GM23338 (cell line): ENCODE results near the gene HS6ST3. TPM values are rescaled to one million over a fixed set of nuclear protein-coding genes. Genes with fewer than 3 reads are reported as not detected.

ENCODE experiments used
- ATAC-seq: fragments of 200-7000 bp; cut with Tn5 transposase; 3 replicates; pipeline ENCODE4 v1.9.1; 2020
- DNase-seq: peaks from one replicate; pipeline ENCODE4 v3.0.0-alpha.2; 2015; ENCODE audit warnings: low spot score
- H2AFZ ChIP-seq: fragments of 200-600 bp; sonication (generic); 2 replicates; pipeline ENCODE4 v1.8.0; 2016; ENCODE audit warnings: antibody characterized with exemption, mild to moderate bottlenecking, moderate library complexity
- H3F3A ChIP-seq: fragments of 200-600 bp; sonication (generic); replicated peaks from 2 replicates; pipeline ENCODE4 v1.8.0; 2017; ENCODE audit warnings: antibody characterized with exemption, mixed run types, low read depth
- H3K27ac ChIP-seq: fragments of 200-600 bp; sonication (generic); 2 replicates; pipeline ENCODE4 v1.6.1; 2016; ENCODE audit warnings: low read depth
- H3K27me3 ChIP-seq: fragments of 200-600 bp; sonication (generic); 2 replicates; pipeline ENCODE4 v1.8.0; 2016; ENCODE audit warnings: mild to moderate bottlenecking, mixed run types, moderate library complexity; ENCODE audit not compliant: insufficient read depth
- H3K36me3 ChIP-seq: fragments of 200-600 bp; sonication (generic); 2 replicates; pipeline ENCODE4 v1.8.0; 2016; ENCODE audit warnings: mild to moderate bottlenecking; ENCODE audit not compliant: insufficient read depth
- H3K4me1 ChIP-seq: fragments of 200-600 bp; sonication (generic); 2 replicates; pipeline ENCODE4 v1.8.0; 2016; ENCODE audit warnings: mild to moderate bottlenecking, moderate library complexity; ENCODE audit not compliant: insufficient read depth
- H3K4me2 ChIP-seq: fragments of 200-600 bp; sonication (generic); 2 replicates; pipeline ENCODE4 v1.7.1; 2017; ENCODE audit warnings: mixed run types
- H3K4me3 ChIP-seq: fragments of 200-600 bp; sonication (generic); 2 replicates; pipeline ENCODE4 v1.6.1; 2016; ENCODE audit warnings: mixed run types
- H3K79me2 ChIP-seq: fragments of 200-600 bp; sonication (generic); replicated peaks from 2 replicates; pipeline ENCODE4 v1.8.0; 2017; ENCODE audit warnings: mild to moderate bottlenecking; ENCODE audit not compliant: insufficient read depth
- H3K9me2 ChIP-seq: fragments of 200-600 bp; sonication (generic); 2 replicates; pipeline ENCODE4 v1.8.0; 2017; ENCODE audit not compliant: insufficient read depth
- H4K20me1 ChIP-seq: fragments of 200-600 bp; sonication (generic); replicated peaks from 2 replicates; pipeline ENCODE4 v1.8.0; 2017; ENCODE audit warnings: mild to moderate bottlenecking; ENCODE audit not compliant: insufficient read depth
- H3K27ac Mint-ChIP-seq: 2 replicates; pipeline ENCODE4 v1.8.0; 2020; ENCODE audit warnings: inconsistent platforms, mild to moderate bottlenecking, moderate library complexity, mixed read lengths
- H3K27me3 Mint-ChIP-seq: 3 replicates; pipeline ENCODE4 v1.8.0; 2022; ENCODE audit warnings: low read depth, mild to moderate bottlenecking, moderate library complexity, mixed read lengths, inconsistent platforms; ENCODE audit not compliant: insufficient read depth, poor library complexity
- H3K36me3 Mint-ChIP-seq: 3 replicates; pipeline ENCODE4 v1.8.0; 2021; ENCODE audit warnings: low read depth, mild to moderate bottlenecking, inconsistent platforms, moderate library complexity, mixed read lengths
- H3K4me1 Mint-ChIP-seq: 3 replicates; pipeline ENCODE4 v1.8.0; 2020; ENCODE audit warnings: mild to moderate bottlenecking, inconsistent platforms, mixed read lengths
- H3K4me3 Mint-ChIP-seq: 3 replicates; pipeline ENCODE4 v1.8.0; 2021; ENCODE audit warnings: moderate library complexity, mild to moderate bottlenecking, inconsistent platforms, mixed read lengths
- H3K9me3 Mint-ChIP-seq: 3 replicates; pipeline ENCODE4 v1.8.0; 2020; ENCODE audit warnings: moderate library complexity, mild to moderate bottlenecking, inconsistent platforms, mixed read lengths
- CREB1 ChIP-seq: fragments of 250-450 bp; sonication (Bioruptor Pico); IDR thresholded peaks from 2 replicates; pipeline ENCODE4 v1.5.0; 2020; ENCODE audit warnings: low read depth, mild to moderate bottlenecking, moderate library complexity
- STAT1 ChIP-seq: IDR thresholded peaks from one replicate; pipeline ENCODE4 v1.6.1; 2016; ENCODE audit warnings: antibody characterized with exemption; ENCODE audit not compliant: unreplicated experiment
- polyA plus RNA-seq: library from polyadenylated mRNA; unstranded; fragments of >200 nt; fragmentation: Nextera tagmentation; extraction: Ambion mirVana; gene quantifications from 2 replicates; pipeline ENCODE4 v1.2.1, GENCODE V29; 2016
- total RNA-seq: library from RNA; depleted of rRNA; stranded (reverse); fragments of >200 nt; shearing (Covaris generic); gene quantifications from 2 replicates; pipeline ENCODE4 v1.2.3, GENCODE V29; 2014
- TF ChIP-seq, protein P1 (sequence below): IDR thresholded peaks from one replicate; pipeline ENCODE4 v1.6.1; 2018; ENCODE audit warnings: antibody characterized with exemption; ENCODE audit not compliant: unreplicated experiment
- TF ChIP-seq, protein P2 (sequence below): IDR thresholded peaks from 2 replicates; pipeline ENCODE4 v1.6.1; 2016; ENCODE audit warnings: antibody characterized with exemption
- TF ChIP-seq, protein P3 (sequence below): fragments of 250-450 bp; sonication (Bioruptor Pico); IDR thresholded peaks from 2 replicates; pipeline ENCODE4 v1.5.0; 2020; ENCODE audit warnings: mild to moderate bottlenecking, moderate library complexity

HS6ST3 gene
- total and polyA plus RNA-seq, 2 experiments from 2014 or later, result 0.52 to 0.80 TPM

DNA sequence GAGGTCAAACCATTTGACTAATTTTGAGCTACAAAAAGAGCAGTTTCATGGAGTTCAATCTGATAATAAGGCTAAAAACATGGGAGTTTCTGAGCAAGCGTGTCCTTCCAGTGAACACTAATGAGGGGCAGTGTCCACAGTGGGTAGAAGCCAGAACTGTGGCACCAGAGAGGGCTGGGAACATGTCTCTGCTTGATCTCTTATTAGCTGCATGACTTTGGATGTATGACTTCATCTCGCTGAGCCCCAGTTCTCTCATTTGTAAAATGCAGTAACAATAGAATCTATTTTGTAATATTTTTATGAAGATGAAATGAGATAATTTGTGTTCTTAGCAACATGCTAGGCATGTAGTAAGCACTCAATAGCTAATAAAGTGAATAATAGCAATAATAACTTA, 69.8 kb downstream of the HS6ST3 start:
- TF ChIP-seq, protein P1, sequence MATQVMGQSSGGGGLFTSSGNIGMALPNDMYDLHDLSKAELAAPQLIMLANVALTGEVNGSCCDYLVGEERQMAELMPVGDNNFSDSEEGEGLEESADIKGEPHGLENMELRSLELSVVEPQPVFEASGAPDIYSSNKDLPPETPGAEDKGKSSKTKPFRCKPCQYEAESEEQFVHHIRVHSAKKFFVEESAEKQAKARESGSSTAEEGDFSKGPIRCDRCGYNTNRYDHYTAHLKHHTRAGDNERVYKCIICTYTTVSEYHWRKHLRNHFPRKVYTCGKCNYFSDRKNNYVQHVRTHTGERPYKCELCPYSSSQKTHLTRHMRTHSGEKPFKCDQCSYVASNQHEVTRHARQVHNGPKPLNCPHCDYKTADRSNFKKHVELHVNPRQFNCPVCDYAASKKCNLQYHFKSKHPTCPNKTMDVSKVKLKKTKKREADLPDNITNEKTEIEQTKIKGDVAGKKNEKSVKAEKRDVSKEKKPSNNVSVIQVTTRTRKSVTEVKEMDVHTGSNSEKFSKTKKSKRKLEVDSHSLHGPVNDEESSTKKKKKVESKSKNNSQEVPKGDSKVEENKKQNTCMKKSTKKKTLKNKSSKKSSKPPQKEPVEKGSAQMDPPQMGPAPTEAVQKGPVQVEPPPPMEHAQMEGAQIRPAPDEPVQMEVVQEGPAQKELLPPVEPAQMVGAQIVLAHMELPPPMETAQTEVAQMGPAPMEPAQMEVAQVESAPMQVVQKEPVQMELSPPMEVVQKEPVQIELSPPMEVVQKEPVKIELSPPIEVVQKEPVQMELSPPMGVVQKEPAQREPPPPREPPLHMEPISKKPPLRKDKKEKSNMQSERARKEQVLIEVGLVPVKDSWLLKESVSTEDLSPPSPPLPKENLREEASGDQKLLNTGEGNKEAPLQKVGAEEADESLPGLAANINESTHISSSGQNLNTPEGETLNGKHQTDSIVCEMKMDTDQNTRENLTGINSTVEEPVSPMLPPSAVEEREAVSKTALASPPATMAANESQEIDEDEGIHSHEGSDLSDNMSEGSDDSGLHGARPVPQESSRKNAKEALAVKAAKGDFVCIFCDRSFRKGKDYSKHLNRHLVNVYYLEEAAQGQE, result no peak
- Mint-ChIP-seq H3K27me3 (peaks cover 3% of the 10 kb centered on the region), H3K36me3 (no peaks in the 10 kb centered on the region), H3K4me1 (peaks cover 6% of the 10 kb centered on the region; the same call in 2 of the 3 replicates), H3K27ac (no peak overlapping the region), H3K9me3 (no peaks in the 10 kb centered on the region), H3K4me3 (no peak overlapping the region)
- H4K20me1 ChIP-seq, result no peaks in the 10 kb centered on the region
- H3K27ac ChIP-seq, result no peak overlapping the region
- H3K4me1 ChIP-seq, result no peaks in the 10 kb centered on the region
- no peaks in the 10 kb centered on the region for H3K36me3 ChIP-seq
- H2AFZ ChIP-seq, result no peak overlapping the region
- peaks cover 4% of the 10 kb centered on the region; the same call in 1 of the 2 replicates for H3K9me2 ChIP-seq
- no peaks in the 10 kb centered on the region for H3K79me2 ChIP-seq
- no peak overlapping the region for H3K4me2 ChIP-seq
- H3F3A ChIP-seq, result no peaks in the 10 kb centered on the region
- H3K27me3 ChIP-seq, result no peaks in the 10 kb centered on the region
- no peak for DNase-seq
- no peak for ATAC-seq
- no peak overlapping the region for H3K4me3 ChIP-seq

DNA sequence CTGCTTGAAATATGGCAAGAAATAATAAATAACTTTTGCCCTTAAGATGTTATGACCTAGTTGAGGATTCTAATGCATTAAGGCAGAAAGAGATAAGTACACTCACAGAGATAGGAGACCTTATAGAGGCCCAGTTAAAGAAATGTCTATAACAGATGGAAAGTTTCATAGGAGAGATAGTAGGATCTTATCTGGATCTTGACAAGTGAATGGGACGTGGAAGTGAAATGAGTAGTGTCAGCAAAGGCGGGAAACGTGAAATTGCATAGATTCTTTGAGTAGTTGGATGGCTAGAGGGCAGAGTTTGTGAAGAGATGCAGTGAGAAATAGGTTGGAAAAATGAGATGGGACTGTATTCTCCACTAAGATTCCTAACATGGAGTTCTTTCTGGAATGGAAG, 71.2 kb downstream of the HS6ST3 start:
- no peak overlapping the region for H3K4me2 ChIP-seq
- no peak overlapping the region for H3K27ac ChIP-seq
- no peak overlapping the region for H3K4me3 ChIP-seq

More for the DNA sequence above, 71.2 kb downstream of the HS6ST3 start:
- TF ChIP-seq, protein P2, sequence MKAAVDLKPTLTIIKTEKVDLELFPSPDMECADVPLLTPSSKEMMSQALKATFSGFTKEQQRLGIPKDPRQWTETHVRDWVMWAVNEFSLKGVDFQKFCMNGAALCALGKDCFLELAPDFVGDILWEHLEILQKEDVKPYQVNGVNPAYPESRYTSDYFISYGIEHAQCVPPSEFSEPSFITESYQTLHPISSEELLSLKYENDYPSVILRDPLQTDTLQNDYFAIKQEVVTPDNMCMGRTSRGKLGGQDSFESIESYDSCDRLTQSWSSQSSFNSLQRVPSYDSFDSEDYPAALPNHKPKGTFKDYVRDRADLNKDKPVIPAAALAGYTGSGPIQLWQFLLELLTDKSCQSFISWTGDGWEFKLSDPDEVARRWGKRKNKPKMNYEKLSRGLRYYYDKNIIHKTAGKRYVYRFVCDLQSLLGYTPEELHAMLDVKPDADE, result no peak
- TF ChIP-seq CREB1 (CRISPR knock-in tag) (no peak), STAT1 (no peak)
- TF ChIP-seq, protein P3, sequence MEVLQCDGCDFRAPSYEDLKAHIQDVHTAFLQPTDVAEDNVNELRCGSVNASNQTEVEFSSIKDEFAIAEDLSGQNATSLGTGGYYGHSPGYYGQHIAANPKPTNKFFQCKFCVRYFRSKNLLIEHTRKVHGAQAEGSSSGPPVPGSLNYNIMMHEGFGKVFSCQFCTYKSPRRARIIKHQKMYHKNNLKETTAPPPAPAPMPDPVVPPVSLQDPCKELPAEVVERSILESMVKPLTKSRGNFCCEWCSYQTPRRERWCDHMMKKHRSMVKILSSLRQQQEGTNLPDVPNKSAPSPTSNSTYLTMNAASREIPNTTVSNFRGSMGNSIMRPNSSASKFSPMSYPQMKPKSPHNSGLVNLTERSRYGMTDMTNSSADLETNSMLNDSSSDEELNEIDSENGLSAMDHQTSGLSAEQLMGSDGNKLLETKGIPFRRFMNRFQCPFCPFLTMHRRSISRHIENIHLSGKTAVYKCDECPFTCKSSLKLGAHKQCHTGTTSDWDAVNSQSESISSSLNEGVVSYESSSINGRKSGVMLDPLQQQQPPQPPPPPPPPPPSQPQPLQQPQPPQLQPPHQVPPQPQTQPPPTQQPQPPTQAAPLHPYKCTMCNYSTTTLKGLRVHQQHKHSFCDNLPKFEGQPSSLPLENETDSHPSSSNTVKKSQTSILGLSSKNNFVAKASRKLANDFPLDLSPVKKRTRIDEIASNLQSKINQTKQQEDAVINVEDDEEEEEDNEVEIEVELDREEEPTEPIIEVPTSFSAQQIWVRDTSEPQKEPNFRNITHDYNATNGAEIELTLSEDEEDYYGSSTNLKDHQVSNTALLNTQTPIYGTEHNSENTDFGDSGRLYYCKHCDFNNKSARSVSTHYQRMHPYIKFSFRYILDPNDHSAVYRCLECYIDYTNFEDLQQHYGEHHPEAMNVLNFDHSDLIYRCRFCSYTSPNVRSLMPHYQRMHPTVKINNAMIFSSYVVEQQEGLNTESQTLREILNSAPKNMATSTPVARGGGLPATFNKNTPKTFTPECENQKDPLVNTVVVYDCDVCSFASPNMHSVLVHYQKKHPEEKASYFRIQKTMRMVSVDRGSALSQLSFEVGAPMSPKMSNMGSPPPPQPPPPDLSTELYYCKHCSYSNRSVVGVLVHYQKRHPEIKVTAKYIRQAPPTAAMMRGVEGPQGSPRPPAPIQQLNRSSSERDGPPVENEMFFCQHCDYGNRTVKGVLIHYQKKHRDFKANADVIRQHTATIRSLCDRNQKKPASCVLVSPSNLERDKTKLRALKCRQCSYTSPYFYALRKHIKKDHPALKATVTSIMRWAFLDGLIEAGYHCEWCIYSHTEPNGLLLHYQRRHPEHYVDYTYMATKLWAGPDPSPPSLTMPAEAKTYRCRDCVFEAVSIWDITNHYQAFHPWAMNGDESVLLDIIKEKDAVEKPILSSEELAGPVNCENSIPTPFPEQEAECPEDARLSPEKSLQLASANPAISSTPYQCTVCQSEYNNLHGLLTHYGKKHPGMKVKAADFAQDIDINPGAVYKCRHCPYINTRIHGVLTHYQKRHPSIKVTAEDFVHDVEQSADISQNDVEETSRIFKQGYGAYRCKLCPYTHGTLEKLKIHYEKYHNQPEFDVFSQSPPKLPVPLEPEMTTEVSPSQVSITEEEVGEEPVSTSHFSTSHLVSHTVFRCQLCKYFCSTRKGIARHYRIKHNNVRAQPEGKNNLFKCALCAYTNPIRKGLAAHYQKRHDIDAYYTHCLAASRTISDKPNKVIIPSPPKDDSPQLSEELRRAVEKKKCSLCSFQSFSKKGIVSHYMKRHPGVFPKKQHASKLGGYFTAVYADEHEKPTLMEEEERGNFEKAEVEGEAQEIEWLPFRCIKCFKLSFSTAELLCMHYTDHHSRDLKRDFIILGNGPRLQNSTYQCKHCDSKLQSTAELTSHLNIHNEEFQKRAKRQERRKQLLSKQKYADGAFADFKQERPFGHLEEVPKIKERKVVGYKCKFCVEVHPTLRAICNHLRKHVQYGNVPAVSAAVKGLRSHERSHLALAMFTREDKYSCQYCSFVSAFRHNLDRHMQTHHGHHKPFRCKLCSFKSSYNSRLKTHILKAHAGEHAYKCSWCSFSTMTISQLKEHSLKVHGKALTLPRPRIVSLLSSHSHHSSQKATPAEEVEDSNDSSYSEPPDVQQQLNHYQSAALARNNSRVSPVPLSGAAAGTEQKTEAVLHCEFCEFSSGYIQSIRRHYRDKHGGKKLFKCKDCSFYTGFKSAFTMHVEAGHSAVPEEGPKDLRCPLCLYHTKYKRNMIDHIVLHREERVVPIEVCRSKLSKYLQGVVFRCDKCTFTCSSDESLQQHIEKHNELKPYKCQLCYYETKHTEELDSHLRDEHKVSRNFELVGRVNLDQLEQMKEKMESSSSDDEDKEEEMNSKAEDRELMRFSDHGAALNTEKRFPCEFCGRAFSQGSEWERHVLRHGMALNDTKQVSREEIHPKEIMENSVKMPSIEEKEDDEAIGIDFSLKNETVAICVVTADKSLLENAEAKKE, result no peak
- Mint-ChIP-seq H3K27me3 (peaks cover 3% of the 10 kb centered on the region), H3K4me1 (peaks cover 6% of the 10 kb centered on the region; the same call in 2 of the 3 replicates), H3K9me3 (no peaks in the 10 kb centered on the region), H3K4me3 (no peak overlapping the region), H3K27ac (no peak overlapping the region), H3K36me3 (no peaks in the 10 kb centered on the region)
- Histone ChIP-seq H3K27me3 (no peaks in the 10 kb centered on the region), H3K36me3 (no peaks in the 10 kb centered on the region), H2AFZ (no peak overlapping the region), H3K4me1 (no peaks in the 10 kb centered on the region), H3K79me2 (no peaks in the 10 kb centered on the region), H4K20me1 (no peaks in the 10 kb centered on the region), H3K9me2 (peaks cover 4% of the 10 kb centered on the region; the same call in 1 of the 2 replicates), H3F3A (no peaks in the 10 kb centered on the region)
- ATAC-seq, result no peak
- no peak for DNase-seq
